Esophagus squamous epithelium (tissue), 5 donors: ENCODE measurements around the gene SLC35A2. TPM values are rescaled to one million over a fixed set of nuclear protein-coding genes. Genes with fewer than 3 reads are reported as not detected.

ENCODE experiments used
- DNase-seq: peaks from one replicate; lab custom pipeline; 2025; lab: John Stamatoyannopoulos, UW
- H3K27ac ChIP-seq, 4 donors: fragments of 200-600 bp; sonication (generic); one replicate each; pipeline ENCODE4 v1.5.1; 2016 to 2019; ENCODE audit warnings: mild to moderate bottlenecking in 1 of 4
- H3K27me3 ChIP-seq, 4 donors: fragments of 200-600 bp; sonication (generic); 1 replicate in 3 of 4; 2 replicates in 1 of 4; pipeline versions ENCODE4 v1.5.1 to v1.6.0; 2017 to 2021; ENCODE audit warnings: antibody characterized with exemption in 1 of 4
- H3K36me3 ChIP-seq, 3 donors: fragments of 200-600 bp; sonication (generic); one replicate each; pipeline ENCODE4 v1.5.1; 2016 to 2019
- H3K4me1 ChIP-seq, 3 donors: fragments of 200-600 bp; sonication (generic); one replicate each; pipeline ENCODE4 v1.5.1; 2017 to 2019
- H3K4me3 ChIP-seq, 4 donors: fragments of 200-600 bp; sonication (generic); 1 replicate in 3 of 4; 2 replicates in 1 of 4; pipeline ENCODE4 v1.5.1; 2016 to 2019; ENCODE audit warnings: mild to moderate bottlenecking in 2 of 4, moderate library complexity in 1 of 4
- H3K9me3 ChIP-seq, 3 donors: fragments of 200-600 bp; sonication (generic); one replicate each; pipeline ENCODE4 v1.5.1; 2016 to 2019
- POLR2A ChIP-seq, 4 donors: fragments of 450-650 bp; IDR thresholded peaks; one replicate each; pipeline ENCODE4 v1.6.1; 2017; ENCODE audit warnings: antibody characterized with exemption in 4 of 4, mild to moderate bottlenecking in 4 of 4, moderate library complexity in 3 of 4
- WGBS, 2 donors: methylation state at CpG; one replicate each; pipeline ENCODE4 v1.1.5; 2018; 5-methylcytosine and 5-hydroxymethylcytosine counted together
- intact Hi-C: fragments of 100-400 bp; cut with DNase I; formaldehyde crosslinking; loops from one replicate; pipeline ENCODE4 v1.15.0; 2022
- total RNA-seq, 4 donors: library from RNA; depleted of rRNA; stranded (reverse); fragments of >200 nt; gene quantifications; one replicate each; pipeline ENCODE4 v1.1.0, GENCODE V29; 2016
- TF ChIP-seq, protein P1 (sequence below), 6 experiments: fragments of 450-650 bp in 4 of 6; fragments of 200-600 bp in 2 of 6; sonication (generic) in 2 of 6; IDR thresholded peaks; one replicate each; pipeline ENCODE4 v1.5.1; 2016 to 2019; ENCODE audit warnings: antibody characterized with exemption in 6 of 6, mild to moderate bottlenecking in 4 of 6, moderate library complexity in 4 of 6
- donor health status: DM: yes; HTN: yes; CAD: no.

Gene SLC35A2
- total RNA-seq, 4 donors from 2014 or later, result 13.7 to 28.9 (median 21.0) TPM

DNA sequence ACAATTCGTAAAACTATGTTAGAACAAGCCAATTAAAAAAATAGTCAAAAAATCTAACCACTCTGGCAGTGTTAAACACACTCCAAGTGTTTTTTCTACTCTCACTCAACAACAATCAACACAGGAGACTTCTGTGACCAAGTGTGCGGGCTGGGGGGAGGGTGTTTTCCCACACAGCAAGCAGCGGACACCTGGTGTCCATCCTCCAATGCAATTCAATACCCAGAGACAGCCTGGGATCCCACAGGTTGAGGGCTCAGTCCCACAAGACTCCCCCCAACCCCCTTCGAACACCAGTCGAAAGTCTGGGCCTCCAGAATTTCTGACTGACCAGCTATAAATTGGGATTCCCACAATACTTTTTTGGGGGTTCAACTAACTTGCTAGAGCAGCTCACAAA lies 15.7 kb upstream of the SLC35A2 start:
- intact Hi-C loops, result no loop called here
- H3K4me1 ChIP-seq, result no peaks in the 10 kb centered on the region
- no peaks in the 10 kb centered on the region for H3K9me3 ChIP-seq
- H3K36me3 ChIP-seq, result peaks cover 4 to 98% (median 5%) of the 10 kb centered on the region in 3 donors
- no peaks in the 10 kb centered on the region for H3K27me3 ChIP-seq
- TF ChIP-seq, protein P1, sequence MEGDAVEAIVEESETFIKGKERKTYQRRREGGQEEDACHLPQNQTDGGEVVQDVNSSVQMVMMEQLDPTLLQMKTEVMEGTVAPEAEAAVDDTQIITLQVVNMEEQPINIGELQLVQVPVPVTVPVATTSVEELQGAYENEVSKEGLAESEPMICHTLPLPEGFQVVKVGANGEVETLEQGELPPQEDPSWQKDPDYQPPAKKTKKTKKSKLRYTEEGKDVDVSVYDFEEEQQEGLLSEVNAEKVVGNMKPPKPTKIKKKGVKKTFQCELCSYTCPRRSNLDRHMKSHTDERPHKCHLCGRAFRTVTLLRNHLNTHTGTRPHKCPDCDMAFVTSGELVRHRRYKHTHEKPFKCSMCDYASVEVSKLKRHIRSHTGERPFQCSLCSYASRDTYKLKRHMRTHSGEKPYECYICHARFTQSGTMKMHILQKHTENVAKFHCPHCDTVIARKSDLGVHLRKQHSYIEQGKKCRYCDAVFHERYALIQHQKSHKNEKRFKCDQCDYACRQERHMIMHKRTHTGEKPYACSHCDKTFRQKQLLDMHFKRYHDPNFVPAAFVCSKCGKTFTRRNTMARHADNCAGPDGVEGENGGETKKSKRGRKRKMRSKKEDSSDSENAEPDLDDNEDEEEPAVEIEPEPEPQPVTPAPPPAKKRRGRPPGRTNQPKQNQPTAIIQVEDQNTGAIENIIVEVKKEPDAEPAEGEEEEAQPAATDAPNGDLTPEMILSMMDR (IDR thresholded peaks at IDR 0.05), result no peak
- no peak for TF ChIP-seq POLR2A (IDR thresholded peaks at IDR 0.05)
- H3K4me3 ChIP-seq, result no peak overlapping the region
- H3K27ac ChIP-seq, result no peak overlapping the region
- 76 to 77% methylated on average over 3 of the region's 5 CpGs for WGBS, 2 donors
- DNase-seq, result no peak

DNA sequence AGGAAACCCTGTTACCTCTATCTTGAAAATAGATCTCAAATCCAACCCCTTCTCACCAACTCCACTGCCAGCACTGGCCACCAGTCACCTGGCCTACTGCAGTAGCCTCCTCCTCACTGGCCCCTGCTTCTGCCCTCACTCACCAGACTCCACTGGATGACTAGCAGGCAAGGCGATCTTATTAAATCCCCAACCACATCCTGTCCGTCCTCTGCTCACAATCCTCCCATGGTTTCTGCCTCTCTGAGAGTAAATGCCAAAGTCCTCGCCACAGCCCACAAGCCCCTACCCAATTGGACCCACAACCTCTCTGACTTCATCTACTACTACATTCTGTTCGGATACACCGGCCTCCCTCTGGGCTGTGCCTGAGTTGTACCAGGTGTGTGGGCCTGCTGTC lies 12.8 kb upstream of the SLC35A2 start:
- WGBS, 2 donors, result 86 to 88% methylated on average over 4 to 5 of the region's 5 CpGs
- Histone ChIP-seq H3K9me3 (no peaks in the 10 kb centered on the region), H3K27ac (no peak overlapping the region), H3K4me1 (peaks cover 0 to 13% (median 0%) of the 10 kb centered on the region in 3 donors), H3K4me3 (no peak overlapping the region), H3K27me3 (no peaks in the 10 kb centered on the region), H3K36me3 (peaks cover 0 to 81% (median 2%) of the 10 kb centered on the region in 3 donors)
- intact Hi-C loops, result no loop called here
- DNase-seq, result no peak
- TF ChIP-seq, protein P1 (IDR thresholded peaks at IDR 0.05), result no peak
- TF ChIP-seq POLR2A (IDR thresholded peaks at IDR 0.05), result no peak

DNA sequence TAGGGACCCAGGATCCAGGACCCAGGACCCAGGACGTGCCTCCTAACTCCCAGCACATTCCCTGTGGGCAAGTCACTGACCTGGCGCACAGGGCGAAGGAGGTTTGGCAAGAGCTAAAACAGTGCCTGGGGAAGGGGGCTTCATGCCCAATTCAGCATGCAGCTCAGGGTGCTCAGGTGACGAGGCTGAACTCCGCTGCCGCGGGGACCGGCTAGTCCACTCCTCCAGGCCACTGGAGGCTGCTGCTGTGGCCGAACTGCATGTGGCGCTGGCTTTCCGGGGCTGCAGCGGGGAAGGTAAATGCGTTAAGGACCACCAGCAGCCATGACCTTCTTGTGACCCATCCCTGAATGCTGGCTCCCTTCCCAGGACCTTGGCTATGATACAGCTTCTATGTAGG lies 12.3 kb upstream of the SLC35A2 start:
- peaks cover 0 to 77% (median 0%) of the 10 kb centered on the region in 3 donors for H3K36me3 ChIP-seq

DNA sequence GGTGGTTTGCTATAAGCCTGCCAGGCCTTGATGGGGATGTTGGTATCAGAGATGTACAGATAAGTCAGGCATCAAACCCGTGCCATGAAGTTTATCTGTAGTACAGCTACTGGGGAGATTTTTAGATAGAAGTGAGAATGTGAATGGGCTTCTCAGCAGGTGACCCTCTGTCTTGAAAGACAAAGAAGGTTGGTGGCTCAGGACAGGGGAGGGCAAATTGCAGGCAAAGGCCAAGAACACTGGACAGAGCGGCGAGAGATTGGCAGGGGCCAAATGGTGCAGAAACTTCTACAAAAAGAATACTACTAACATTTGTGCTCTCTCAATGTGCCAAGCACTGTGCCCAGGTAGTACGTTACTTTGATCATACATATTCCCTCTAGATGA lies 9.3 kb upstream of the SLC35A2 start:
- intact Hi-C loops, result no loop called here
- Histone ChIP-seq H3K4me1 (peaks cover 0 to 37% (median 0%) of the 10 kb centered on the region in 3 donors), H3K9me3 (no peaks in the 10 kb centered on the region), H3K27me3 (no peaks in the 10 kb centered on the region), H3K27ac (peak overlapping the region in 2 of 4 donors; percentile 49 to 90), H3K4me3 (no peak overlapping the region), H3K36me3 (peaks cover 0 to 48% (median 0%) of the 10 kb centered on the region in 3 donors)
- WGBS, 2 donors, result 78 to 89% methylated on average over 3 to 4 of the region's 4 CpGs
- no peak for TF ChIP-seq POLR2A (IDR thresholded peaks at IDR 0.05)
- TF ChIP-seq, protein P1 (IDR thresholded peaks at IDR 0.05), result no peak
- no peak for DNase-seq

More for the DNA sequence above, 12.3 kb upstream of the SLC35A2 start:
- WGBS, 2 donors, result 80% methylated on average over 2 of the region's 13 CpGs; no CpG with 5 or more reads in 1 of the 2 donors
- Histone ChIP-seq H3K9me3 (no peaks in the 10 kb centered on the region), H3K4me1 (peaks cover 0 to 15% (median 0%) of the 10 kb centered on the region in 3 donors), H3K4me3 (no peak overlapping the region), H3K27ac (peak overlapping the region in 1 of 4 donors; percentile 9), H3K27me3 (no peaks in the 10 kb centered on the region)
- no peak for DNase-seq
- intact Hi-C loops, result no loop called here
- no peak for TF ChIP-seq POLR2A (IDR thresholded peaks at IDR 0.05)
- TF ChIP-seq, protein P1 (IDR thresholded peaks at IDR 0.05), result no peak

DNA sequence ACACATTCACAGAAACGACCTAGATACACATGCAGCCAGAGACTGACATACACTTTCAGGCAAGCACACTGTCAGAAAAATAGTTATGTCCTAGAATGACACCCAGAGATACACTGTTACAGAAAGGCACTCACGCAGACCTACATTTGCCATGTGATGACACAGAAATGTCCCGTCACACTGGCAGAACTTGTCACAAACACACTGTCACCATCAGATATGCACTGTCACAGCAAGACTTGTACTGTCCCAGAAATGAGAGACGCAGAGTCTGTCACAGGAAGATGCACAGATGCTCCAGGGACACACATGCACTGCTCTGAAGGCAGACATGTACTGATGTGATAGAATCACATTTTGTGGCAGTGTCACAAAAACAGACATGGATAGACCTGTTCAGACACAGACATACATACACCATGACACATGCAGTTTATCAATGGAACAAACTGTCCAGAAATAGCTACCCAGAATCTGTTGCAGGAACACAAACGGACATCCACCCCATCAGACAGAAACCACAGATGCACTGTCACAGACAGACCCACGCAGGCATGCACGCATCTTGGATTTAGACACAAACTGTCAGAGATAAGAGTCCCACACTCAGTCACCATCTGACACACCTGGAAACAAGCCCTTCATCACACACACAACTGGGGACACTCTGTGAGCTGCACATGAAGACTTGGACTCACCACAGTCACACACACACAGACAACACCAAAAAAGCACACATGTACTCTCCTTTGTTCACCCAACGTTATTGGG lies 8.7 kb upstream of the SLC35A2 start:
- WGBS, 2 donors, result 20 to 37% methylated on average over 3 to 8 of the region's 8 CpGs
- intact Hi-C loops, result no loop called here
- H3K9me3 ChIP-seq, result no peaks in the 10 kb centered on the region
- TF ChIP-seq, protein P1 (IDR thresholded peaks at IDR 0.05), result no peak
- no peak for TF ChIP-seq POLR2A (IDR thresholded peaks at IDR 0.05)
- peak overlapping the region in 2 of 4 donors; percentile 64 to 71 for H3K4me3 ChIP-seq
- H3K4me1 ChIP-seq, result peaks cover 0 to 37% (median 0%) of the 10 kb centered on the region in 3 donors
- no peak for DNase-seq
- H3K36me3 ChIP-seq, result peaks cover 0 to 48% (median 0%) of the 10 kb centered on the region in 3 donors
- H3K27me3 ChIP-seq, result no peaks in the 10 kb centered on the region
- H3K27ac ChIP-seq, result peak overlapping the region; percentile 79 to 90 (median 90)
